ENCODE results near the gene DEFB116.
"Not testable (repeated sequence)": the region's sequence is repeated elsewhere in the genome, so short reads cannot be mapped to it uniquely, and the experiment has no call there.

DEFB116 gene

GRCh38 chr20:31308535-31309162 is at the start of gene DEFB116:
Gene DEFB116, minus strand, starts transcription at chr20:31308585. Its CDS starts 0 bp downstream, at chr20:31308585.
- DNase-seq (ENCODE audit: low read depth), result no peak

GRCh38 chr20:31355981-31356380 is 47.6 kb upstream of the DEFB116 start:
- H3K4me3 ChIP-seq (ENCODE audit: low read depth, low read length), result no peak overlapping the region
- DNase-seq (ENCODE audit: low read depth), result no peak

More at GRCh38 chr20:31308535-31309162, at the start of gene DEFB116:
- H3K4me3 ChIP-seq (ENCODE audit: low read depth, low read length), result no peak within 1 kb of the TSS

GRCh38 chr20:31341470-31341869 is 33.1 kb upstream of the DEFB116 start:
- H3K4me3 ChIP-seq (ENCODE audit: low read depth, low read length), result no peak overlapping the region
- no peak for DNase-seq (ENCODE audit: low read depth)

- no peak for DNase-seq (ENCODE audit: low read depth)
- no peak overlapping the region for H3K4me3 ChIP-seq (ENCODE audit: low read depth, low read length)
Measured at GRCh38 chr20:31330893-31331292, 22.5 kb upstream of the DEFB116 start.

GRCh38 chr20:31322504-31322903 is 14.1 kb upstream of the DEFB116 start:
- H3K4me3 ChIP-seq (ENCODE audit: low read depth, low read length), result no peak overlapping the region
- no peak for DNase-seq (ENCODE audit: low read depth)

GRCh38 chr20:31284964-31285363 is 23.4 kb downstream of the DEFB116 start:
- DNase-seq (ENCODE audit: low read depth); H3K4me3 ChIP-seq (ENCODE audit: low read depth, low read length): not testable (repeated sequence)

GRCh38 chr20:31278178-31278577 is 30.2 kb downstream of the DEFB116 start:
- H3K4me3 ChIP-seq (ENCODE audit: low read depth, low read length), result no peak overlapping the region
- DNase-seq (ENCODE audit: low read depth), result no peak

GRCh38 chr20:31274441-31274840 is 33.9 kb downstream of the DEFB116 start:
- H3K4me3 ChIP-seq (ENCODE audit: low read depth, low read length), result no peak overlapping the region
- no peak for DNase-seq (ENCODE audit: low read depth)

GRCh38 chr20:31260326-31260932 is 48.0 kb downstream of the DEFB116 start:
- DNase-seq (ENCODE audit: low read depth), result no peak
- no peak overlapping the region for H3K4me3 ChIP-seq (ENCODE audit: low read depth, low read length)

- no peak within 1 kb of the TSS for H3K4me3 ChIP-seq (ENCODE audit: low read depth, low read length)
- DNase-seq (ENCODE audit: low read depth), result no peak
Measured at GRCh38 chr20:31257364-31257763, 51.0 kb downstream of the DEFB116 start, which contains the start of gene DEFB115. Gene DEFB115, plus strand, starts transcription at chr20:31257664. Its CDS starts 0 bp downstream, at chr20:31257664.

- no peak overlapping the region for H3K4me3 ChIP-seq (ENCODE audit: low read depth, low read length)
- no peak for DNase-seq (ENCODE audit: low read depth)
Measured at GRCh38 chr20:31256959-31257358, 51.4 kb downstream of the DEFB116 start.
